SK-N-SH (cell line): ENCODE results near the gene THAP8.

ENCODE experiments used
- CTCF ChIP-seq: fragments of 200-600 bp; sonication (generic); IDR thresholded peaks from 2 replicates; pipeline ENCODE4 v1.6.1; 2017; ENCODE audit warnings: antibody characterized with exemption, mild to moderate bottlenecking, moderate library complexity
- EZH2phosphoT487 ChIP-seq: fragments of 200-600 bp; sonication (generic); IDR thresholded peaks from 2 replicates; pipeline ENCODE4 v1.6.1; 2017; ENCODE audit warnings: low read depth, mixed run types, mild to moderate bottlenecking, antibody characterized with exemption, moderate library complexity, borderline replicate concordance
- FOXJ3 ChIP-seq: sonication (generic); formaldehyde crosslinking; IDR thresholded peaks from 2 replicates; pipeline ENCODE4 v1.5.1; 2020; ENCODE audit warnings: mild to moderate bottlenecking, missing genetic modification reagents
- MXI1 ChIP-seq: IDR thresholded peaks from 2 replicates; pipeline ENCODE4 v1.6.1; 2012; ENCODE audit warnings: mild to moderate bottlenecking, low read depth, low read length, improper control_type of control experiment
- RAD21 ChIP-seq: IDR thresholded peaks from 2 replicates; pipeline ENCODE4 v1.6.1; 2012; ENCODE audit warnings: mild to moderate bottlenecking, low read length
- ZBTB33 ChIP-seq: IDR thresholded peaks from 2 replicates; pipeline ENCODE4 v1.4.0; 2012; ENCODE audit warnings: low read depth, borderline replicate concordance

- TF ChIP-seq CTCF (no peak), RAD21 (no peak), FOXJ3 (no peak), MXI1 (no peak), EZH2phosphoT487 (no peak), ZBTB33 (no peak)
These were observed 50.8 kb downstream of the THAP8 start for GRCh38 chr19:36003284-36003683.
